Measurements from ENCODE around the gene ERBB2. TPM values are rescaled to one million over a fixed set of nuclear protein-coding genes. Genes with fewer than 3 reads are reported as not detected.

Gene ERBB2
- total RNA-seq, 1 experiment from 2014 or later, result 216 TPM

DNA sequence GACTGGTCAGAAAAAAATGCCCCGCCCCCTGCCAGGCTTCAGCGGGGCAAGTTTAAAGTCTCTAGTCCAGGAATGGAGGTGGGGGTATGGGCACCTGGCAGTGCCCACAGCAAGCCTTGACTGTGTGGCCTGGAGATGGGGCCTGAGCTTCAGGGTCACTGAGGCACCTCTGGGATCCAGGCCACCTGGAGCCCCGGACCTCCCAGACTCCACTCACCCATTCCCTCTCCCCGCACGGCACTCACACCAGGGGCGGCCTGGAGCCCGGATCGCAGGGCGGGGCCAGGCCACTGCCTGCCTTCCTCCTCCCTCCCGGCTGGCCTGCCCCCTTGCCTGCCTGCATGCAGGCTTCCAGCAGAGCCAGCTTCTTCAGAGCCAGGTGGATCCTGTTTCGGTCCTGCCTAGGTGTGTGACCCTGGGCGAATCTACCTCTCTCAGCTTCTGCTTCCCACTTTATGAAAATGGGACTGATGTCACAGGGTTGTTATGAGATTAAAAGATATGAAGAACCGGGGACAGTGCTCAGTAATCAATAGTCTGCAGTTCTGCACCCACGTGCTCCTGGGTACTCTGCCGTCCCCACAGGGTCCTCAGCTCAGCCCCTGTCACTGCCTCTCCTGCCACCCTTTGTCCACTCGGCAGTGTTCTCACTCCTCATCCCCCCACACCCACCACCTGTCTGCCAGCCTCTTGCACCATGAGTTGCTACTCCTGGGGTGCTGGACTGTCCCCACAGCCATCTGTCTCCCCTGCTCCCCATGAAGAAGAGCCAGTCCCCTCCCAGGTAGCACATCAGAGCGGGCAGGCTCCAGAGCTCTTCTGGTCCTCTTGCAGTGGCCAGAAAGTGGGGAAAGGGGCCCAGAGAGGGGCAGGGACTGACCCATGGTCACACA is 35.9 kb upstream of the ERBB2 start:
- H3K56ac ChIP-seq (ENCODE audit: insufficient read length, low read depth, low read length), result no peak overlapping the region
- H3T11ph ChIP-seq (ENCODE audit: low read length), result no peak overlapping the region
- H2BK120ac ChIP-seq (ENCODE audit: low read depth, low read length, poor library complexity, severe bottlenecking), result no peak overlapping the region
- DNase-seq, result peak; percentile 92
- no peak overlapping the region for H3K18ac ChIP-seq (ENCODE audit: insufficient read length, low read depth, low read length)
- H3K14ac ChIP-seq (ENCODE audit: insufficient read depth, low read length), result no peak overlapping the region
- H3K27me3 ChIP-seq (ENCODE audit: insufficient read depth, low read length), result peaks cover 3% of the 10 kb centered on the region; the same call in 1 of the 2 replicates
- H3K79me1 ChIP-seq (ENCODE audit: insufficient read depth, low read depth, low read length, poor library complexity, severe bottlenecking), result no peaks in the 10 kb centered on the region
- H3K27me3 Mint-ChIP-seq (ENCODE audit: low read depth), result peaks cover 44% of the 10 kb centered on the region
- peaks cover 33 to 49% of the 10 kb centered on the region in 2 experiments for H3K4me1 Mint-ChIP-seq
- H2BK12ac ChIP-seq (ENCODE audit: insufficient read length, low read depth, low read length), result no peak overlapping the region
- no peaks in the 10 kb centered on the region for H4K20me1 ChIP-seq (ENCODE audit: control insufficient read depth, insufficient read depth, insufficient read length)
- no peaks in the 10 kb centered on the region for H3K79me2 ChIP-seq (ENCODE audit: insufficient read depth, low read length)
- no peak overlapping the region for H2BK5ac ChIP-seq (ENCODE audit: insufficient read length, low read length)
- no peak overlapping the region for H3K9ac ChIP-seq (ENCODE audit: extremely low read depth, insufficient read length, low read length)
- H3K27ac Mint-ChIP-seq, result peak overlapping the region in 1 of 3 experiments; percentile 69; a peak in 1 of 7 replicates
- H2AK5ac ChIP-seq (ENCODE audit: insufficient read length, low read length), result no peak overlapping the region
- no peak overlapping the region for H4K91ac ChIP-seq (ENCODE audit: insufficient read length, low read depth, low read length)
- WGBS (ENCODE audit: extremely low coverage, insufficient read length, low lambda C conversion rate), result no CpG with 5 or more reads among the region's 17 CpGs
- H3K4me1 ChIP-seq (ENCODE audit: insufficient read depth, low read length), result peaks cover 6% of the 10 kb centered on the region; the same call in 1 of the 2 replicates
- no peak overlapping the region for H2AFZ ChIP-seq (ENCODE audit: low read length)
- peaks cover 6% of the 10 kb centered on the region for H3K23me2 ChIP-seq (ENCODE audit: insufficient read length, low read depth, low read length, poor library complexity, severe bottlenecking)
- peak overlapping the region; percentile 19 to 69; a peak in 3 of 5 replicates for H3K4me3 Mint-ChIP-seq
- H3K27ac ChIP-seq (ENCODE audit: insufficient read length, low read depth, low read length), result no peak overlapping the region
- TF ChIP-seq, protein P1, sequence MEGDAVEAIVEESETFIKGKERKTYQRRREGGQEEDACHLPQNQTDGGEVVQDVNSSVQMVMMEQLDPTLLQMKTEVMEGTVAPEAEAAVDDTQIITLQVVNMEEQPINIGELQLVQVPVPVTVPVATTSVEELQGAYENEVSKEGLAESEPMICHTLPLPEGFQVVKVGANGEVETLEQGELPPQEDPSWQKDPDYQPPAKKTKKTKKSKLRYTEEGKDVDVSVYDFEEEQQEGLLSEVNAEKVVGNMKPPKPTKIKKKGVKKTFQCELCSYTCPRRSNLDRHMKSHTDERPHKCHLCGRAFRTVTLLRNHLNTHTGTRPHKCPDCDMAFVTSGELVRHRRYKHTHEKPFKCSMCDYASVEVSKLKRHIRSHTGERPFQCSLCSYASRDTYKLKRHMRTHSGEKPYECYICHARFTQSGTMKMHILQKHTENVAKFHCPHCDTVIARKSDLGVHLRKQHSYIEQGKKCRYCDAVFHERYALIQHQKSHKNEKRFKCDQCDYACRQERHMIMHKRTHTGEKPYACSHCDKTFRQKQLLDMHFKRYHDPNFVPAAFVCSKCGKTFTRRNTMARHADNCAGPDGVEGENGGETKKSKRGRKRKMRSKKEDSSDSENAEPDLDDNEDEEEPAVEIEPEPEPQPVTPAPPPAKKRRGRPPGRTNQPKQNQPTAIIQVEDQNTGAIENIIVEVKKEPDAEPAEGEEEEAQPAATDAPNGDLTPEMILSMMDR (conservative IDR thresholded peaks at IDR 0.05), result no peak
- H3K4ac ChIP-seq (ENCODE audit: low read depth, low read length), result no peak overlapping the region
- no peak overlapping the region for H3K23ac ChIP-seq (ENCODE audit: insufficient read length, low read depth, low read length)
- peak overlapping the region; percentile 10 for H3K4me2 ChIP-seq (ENCODE audit: insufficient read depth, insufficient read length, low read length)
- H3K9me3 ChIP-seq (ENCODE audit: control insufficient read depth, low read depth, low read length), result no peaks in the 10 kb centered on the region
- H3K9me3 Mint-ChIP-seq, result no peaks in the 10 kb centered on the region; a peak in 1 of 5 replicates
- H4K5ac ChIP-seq (ENCODE audit: insufficient read length, low read depth, low read length), result no peak overlapping the region
- H3K36me3 Mint-ChIP-seq (ENCODE audit: insufficient read depth in 1 of 3, low read depth in 3 of 3), result peaks cover 4 to 20% (median 11%) of the 10 kb centered on the region in 3 experiments; a peak in 6 of 7 replicates
- no peak overlapping the region for H2BK20ac ChIP-seq (ENCODE audit: low read depth, low read length, poor library complexity, severe bottlenecking)
- H4K8ac ChIP-seq (replicated peaks; ENCODE audit: insufficient read length, low read depth, low read length), result no peak overlapping the region
- no peak overlapping the region for H2BK15ac ChIP-seq (ENCODE audit: low read depth, low read length)
